Measurements from ENCODE around the gene NHLH1.

Gene NHLH1

GRCh38 chr1:160332516-160332915, 34.4 kb upstream of the NHLH1 start:
- TF ChIP-seq CTCF (IDR thresholded peaks at IDR 0.05; ENCODE audit: extremely low read depth, insufficient read depth, missing control alignments), result no peak
- in situ Hi-C loops (cut with MboI; ENCODE audit: low pct_unique_long_range_greater_than_20kb, low sequenced_read_pairs, unreplicated experiment), result no loop called here
- no peak for DNase-seq (ENCODE audit: low spot score)

GRCh38 chr1:160338580-160338979, 28.3 kb upstream of the NHLH1 start:
- in situ Hi-C loops (cut with MboI; ENCODE audit: low pct_unique_long_range_greater_than_20kb, low sequenced_read_pairs, unreplicated experiment), result no loop called here

GRCh38 chr1:160340146-160340545, 26.7 kb upstream of the NHLH1 start:
- no peak for DNase-seq (ENCODE audit: low spot score)
- in situ Hi-C loops (cut with MboI; ENCODE audit: low pct_unique_long_range_greater_than_20kb, low sequenced_read_pairs, unreplicated experiment), result no loop called here
- TF ChIP-seq CTCF (IDR thresholded peaks at IDR 0.05; ENCODE audit: extremely low read depth, insufficient read depth, missing control alignments), result no peak

More at GRCh38 chr1:160338580-160338979, 28.3 kb upstream of the NHLH1 start:
- DNase-seq (ENCODE audit: low spot score), result no peak
- no peak for TF ChIP-seq CTCF (IDR thresholded peaks at IDR 0.05; ENCODE audit: extremely low read depth, insufficient read depth, missing control alignments)

- in situ Hi-C loops (cut with MboI; ENCODE audit: low pct_unique_long_range_greater_than_20kb, low sequenced_read_pairs, unreplicated experiment), result no loop called here
- TF ChIP-seq CTCF (IDR thresholded peaks at IDR 0.05; ENCODE audit: extremely low read depth, insufficient read depth, missing control alignments), result no peak
- no peak for DNase-seq (ENCODE audit: low spot score)
Measured at GRCh38 chr1:160340866-160341265, 26.0 kb upstream of the NHLH1 start.

- in situ Hi-C loops (cut with MboI; ENCODE audit: low pct_unique_long_range_greater_than_20kb, low sequenced_read_pairs, unreplicated experiment), result no loop called here
- no peak for DNase-seq (ENCODE audit: low spot score)
- no peak for TF ChIP-seq CTCF (IDR thresholded peaks at IDR 0.05; ENCODE audit: extremely low read depth, insufficient read depth, missing control alignments)
Measured at GRCh38 chr1:160342526-160342925, 24.3 kb upstream of the NHLH1 start.

- DNase-seq (ENCODE audit: low spot score), result peak; percentile 89
- in situ Hi-C loops (cut with MboI; ENCODE audit: low pct_unique_long_range_greater_than_20kb, low sequenced_read_pairs, unreplicated experiment), result no loop called here
- TF ChIP-seq CTCF (IDR thresholded peaks at IDR 0.05; ENCODE audit: extremely low read depth, insufficient read depth, missing control alignments), result no peak
Measured at GRCh38 chr1:160342953-160343869, 23.7 kb upstream of the NHLH1 start, which contains the start of the genes COPA and NCSTN. TSS of gene COPA (minus strand) at chr1:160343250. CDS start at chr1:160343170, 80 bp downstream. TSS of gene NCSTN (plus strand) at chr1:160343383. CDS start at chr1:160343397, 14 bp downstream.
